HG03575 (cell line): ENCODE measurements around the gene SELE.
A peak's percentile ranks its signal among the peaks of the same experiment; 100 is the strongest.
"Not testable (repeated sequence)": the region's sequence is repeated elsewhere in the genome, so short reads cannot be mapped to it uniquely, and the experiment has no call there.

Experiments used
- ATAC-seq: cut with Tn5 transposase; IDR thresholded peaks from one replicate; pipeline ENCODE4 v1.9.1; 2021; ENCODE audit not compliant: unreplicated experiment, insufficient number of reproducible peaks, low FRiP score; ENCODE audit errors: extremely low read depth

SELE gene

GRCh38 chr1:169725930-169726329, 7.9 kb downstream of the SELE start:
- no peak for ATAC-seq

DNA sequence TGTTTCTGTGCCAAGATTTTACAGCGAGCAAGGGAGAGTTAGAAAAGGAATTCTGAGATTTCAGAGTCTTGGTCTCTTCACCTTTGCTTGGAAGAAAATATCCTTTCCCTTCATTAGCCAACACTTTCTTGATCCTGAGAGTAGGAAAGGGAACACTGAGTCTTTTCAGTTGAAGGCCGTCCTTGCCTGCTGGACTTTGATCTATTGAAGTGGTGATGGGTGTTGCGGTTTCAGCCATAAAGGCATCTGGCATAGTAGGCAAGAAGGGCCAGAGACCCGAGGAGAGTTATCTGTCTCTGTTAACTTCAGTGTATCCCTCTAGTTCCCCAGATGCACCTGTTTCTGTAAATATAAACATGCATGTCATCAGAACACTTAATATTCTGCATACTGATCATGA, 9.7 kb downstream of the SELE start:
- ATAC-seq, result no peak

DNA sequence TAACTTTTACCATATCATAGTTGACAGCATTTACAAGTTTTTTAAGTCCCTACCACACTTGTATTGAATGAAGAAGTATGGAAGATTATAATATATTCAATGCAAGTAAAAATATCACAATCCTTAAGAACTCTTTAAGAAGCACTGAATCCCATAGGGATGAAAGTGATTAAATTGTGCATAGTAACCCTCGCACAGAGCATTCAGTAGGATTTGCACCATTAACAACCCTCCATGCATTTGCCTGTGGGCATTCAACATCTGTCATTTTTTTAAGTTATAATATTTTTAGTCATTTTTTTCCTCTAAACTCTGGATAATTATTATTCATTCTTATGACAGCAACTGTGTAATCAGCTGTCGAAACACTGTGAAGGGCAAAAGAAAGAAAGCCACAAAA, 10.1 kb downstream of the SELE start:
- ATAC-seq, result no peak

GRCh38 chr1:169722779-169723178, 11.1 kb downstream of the SELE start:
- ATAC-seq, result no peak

- not testable (repeated sequence) for ATAC-seq
Observed at GRCh38 chr1:169715100-169715499, 18.8 kb downstream of the SELE start.

DNA sequence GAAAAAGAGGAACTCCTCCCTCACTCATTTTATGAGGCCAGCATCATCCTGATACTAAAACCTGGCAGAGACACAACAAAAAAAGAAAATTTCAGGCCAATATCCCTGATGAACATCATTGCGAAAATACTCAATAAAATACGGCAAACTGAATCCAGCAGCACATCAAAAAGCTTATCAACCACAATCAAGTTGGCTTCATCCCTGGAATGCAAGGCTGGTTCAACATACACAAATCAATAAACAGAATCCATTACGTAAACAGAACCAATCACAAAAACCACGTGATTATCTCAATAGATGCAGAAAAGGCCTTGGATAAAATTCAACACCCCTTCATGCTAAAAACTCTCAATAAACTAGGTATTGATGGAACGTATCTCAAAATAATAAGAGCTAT, 20.8 kb downstream of the SELE start:
- not testable (repeated sequence) for ATAC-seq

GRCh38 chr1:169712309-169712631, 21.6 kb downstream of the SELE start:
- no peak for ATAC-seq

- ATAC-seq, result peak; percentile 47
Observed at GRCh38 chr1:169711469-169712308, 22.2 kb downstream of the SELE start, which contains the start of gene SELL. SELL (minus strand) TSS chr1:169711620; CDS start chr1:169711498, 122 bp downstream.

GRCh38 chr1:169708647-169709046, 25.2 kb downstream of the SELE start:
- ATAC-seq, result no peak

GRCh38 chr1:169707912-169708604, 25.8 kb downstream of the SELE start:
- no peak for ATAC-seq

DNA sequence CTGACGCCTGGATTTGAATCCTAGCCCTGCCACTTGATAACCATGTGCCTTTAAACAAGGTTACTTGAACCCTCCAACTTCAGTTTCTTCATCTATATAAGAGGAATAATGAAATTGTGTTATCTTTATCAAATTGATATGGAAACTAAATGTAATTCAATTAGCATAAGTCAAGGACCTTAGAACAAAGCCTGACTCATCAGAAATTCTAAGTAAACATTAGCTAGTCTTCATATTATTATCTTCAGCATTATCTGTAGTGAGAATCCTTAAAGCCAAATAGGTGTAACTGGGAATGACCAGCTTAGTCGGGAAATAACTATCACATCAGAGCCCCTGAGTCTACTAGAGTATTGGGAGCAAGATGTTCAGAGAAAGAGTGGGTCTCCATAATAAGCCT, 29.1 kb downstream of the SELE start:
- no peak for ATAC-seq

DNA sequence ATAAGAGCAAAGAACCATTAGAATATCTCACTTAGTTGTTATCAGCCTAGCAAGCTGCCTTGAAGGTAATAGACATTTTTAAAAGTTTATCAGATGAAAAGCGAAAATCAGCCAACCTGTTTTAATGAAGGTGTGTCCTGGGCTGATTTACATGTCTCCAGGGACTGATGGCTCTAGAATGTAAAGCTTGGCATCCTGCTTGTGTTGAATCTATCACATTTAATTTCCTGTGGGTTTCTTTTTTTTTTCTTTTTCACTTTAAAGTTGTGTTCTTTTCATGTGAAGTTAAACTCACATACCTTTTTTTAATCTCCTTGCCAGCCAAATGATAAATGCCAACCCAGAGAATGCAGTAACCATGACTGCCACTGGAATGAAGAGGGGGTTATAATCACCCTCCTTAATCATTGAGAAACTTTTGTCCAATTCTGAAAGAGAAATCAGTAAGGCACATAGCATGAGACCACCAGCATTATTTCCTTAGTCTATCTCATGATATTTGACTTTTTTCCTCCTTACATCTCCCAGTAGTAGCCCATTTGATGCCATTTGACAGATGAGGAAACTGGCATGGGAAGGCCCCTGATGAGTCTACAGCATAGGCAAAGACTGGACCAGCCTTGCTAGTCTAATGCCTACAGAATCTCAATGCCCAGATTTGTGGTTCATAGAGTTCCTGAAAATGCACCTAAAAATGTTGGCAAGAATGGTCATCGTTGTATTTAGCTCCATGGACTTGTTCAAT, 32.4 kb downstream of the SELE start:
- no peak for ATAC-seq

GRCh38 chr1:169699707-169700106, 34.2 kb downstream of the SELE start:
- no peak for ATAC-seq

- no peak for ATAC-seq
Observed at GRCh38 chr1:169698976-169699375, 34.9 kb downstream of the SELE start.

- ATAC-seq, result no peak
Observed at GRCh38 chr1:169697755-169698154, 36.1 kb downstream of the SELE start.

- ATAC-seq, result no peak
Observed at GRCh38 chr1:169696273-169697100, 37.4 kb downstream of the SELE start.

- no peak for ATAC-seq
Observed at GRCh38 chr1:169694304-169695075, 39.4 kb downstream of the SELE start.

DNA sequence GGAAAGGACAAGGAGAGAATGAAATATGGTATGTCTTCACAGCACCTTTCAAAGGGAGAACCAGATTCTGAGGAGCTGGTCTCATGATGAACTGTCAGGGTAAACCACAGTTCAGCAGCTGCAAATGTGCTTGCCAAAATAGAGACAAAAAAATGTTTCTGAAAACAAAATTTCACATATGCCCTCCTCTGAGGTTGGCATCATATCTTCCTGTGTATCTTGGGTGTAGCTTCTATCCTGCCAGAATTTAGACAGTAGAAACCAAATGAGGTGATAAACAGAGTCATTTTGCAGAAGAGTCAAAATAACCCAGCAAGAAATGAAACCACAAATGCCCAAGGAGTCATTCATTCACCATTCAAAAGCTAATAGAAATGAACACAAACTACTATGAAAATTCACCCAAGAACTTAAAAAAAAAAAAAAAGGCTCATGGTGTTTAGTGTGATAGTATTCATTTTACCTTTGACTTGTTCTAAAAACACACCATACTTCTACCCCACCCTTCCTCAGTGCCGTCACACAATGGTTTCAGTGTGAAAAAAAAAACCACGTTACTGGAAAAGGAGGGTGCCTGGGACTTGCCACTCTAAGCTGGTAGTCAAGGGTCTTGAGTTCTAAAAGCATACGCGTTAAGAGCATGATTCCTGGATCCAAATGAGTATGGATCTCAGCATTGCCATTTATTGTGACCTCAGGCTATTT, 41.0 kb downstream of the SELE start:
- ATAC-seq, result no peak
